Measurements from ENCODE around the gene CACTIN. TPM values are rescaled to one million over a fixed set of nuclear protein-coding genes. Genes with fewer than 3 reads are reported as not detected.

CACTIN gene
- total RNA-seq, 1 experiment from 2014 or later: 18.6 TPM

GRCh38 chr19:3645726-3646125, 19.1 kb upstream of the CACTIN start:
- Histone ChIP-seq H3K4me3 (no peak overlapping the region), H4K20me1 (ENCODE audit: insufficient read depth) (no peaks in the 10 kb centered on the region), H3K27me3 (ENCODE audit: insufficient read depth, low read depth) (no peaks in the 10 kb centered on the region), H3K4me2 (no peak overlapping the region), H3K27ac (no peak overlapping the region), H2AFZ (no peak overlapping the region), H3F3A (ENCODE audit: insufficient read depth, low read depth) (no peaks in the 10 kb centered on the region), H3K9me3 (ENCODE audit: insufficient read depth, low read depth) (no peaks in the 10 kb centered on the region), H3K9me2 (ENCODE audit: insufficient read depth) (no peaks in the 10 kb centered on the region), H3K79me2 (ENCODE audit: low read depth) (no peaks in the 10 kb centered on the region), H3K36me3 (ENCODE audit: low read depth) (no peaks in the 10 kb centered on the region), H3K4me1 (replicated peaks; ENCODE audit: insufficient read depth) (no peaks in the 10 kb centered on the region)
- intact Hi-C loops (cut with micrococcal nuclease; ENCODE audit: unreplicated experiment): no loop called here
- no peak for TF ChIP-seq EZH2 (IDR thresholded peaks at IDR 0.05; ENCODE audit: low read depth)
- TF ChIP-seq CTCF (conservative IDR thresholded peaks at IDR 0.05): no peak
- no TSS peak for BruUV-seq (replicated peaks)
- no peak for DNase-seq
- POLR2A ChIA-PET (ENCODE audit: unreplicated experiment): no interaction called here
- CTCF ChIA-PET: no interaction called here

GRCh38 chr19:3645067-3645396, 18.4 kb upstream of the CACTIN start:
- no peaks in the 10 kb centered on the region for H4K20me1 ChIP-seq (ENCODE audit: insufficient read depth)
- H3K4me3 ChIP-seq: no peak overlapping the region
- H3K27me3 ChIP-seq (ENCODE audit: insufficient read depth, low read depth): no peaks in the 10 kb centered on the region
- H3K27ac ChIP-seq: no peak overlapping the region
- no peak overlapping the region for H3K4me2 ChIP-seq
- no peak overlapping the region for H2AFZ ChIP-seq
- H3K36me3 ChIP-seq (ENCODE audit: low read depth): no peaks in the 10 kb centered on the region
- H3F3A ChIP-seq (ENCODE audit: insufficient read depth, low read depth): no peaks in the 10 kb centered on the region
- TF ChIP-seq CTCF (conservative IDR thresholded peaks at IDR 0.05) (no peak), EZH2 (IDR thresholded peaks at IDR 0.05; ENCODE audit: low read depth) (no peak)
- intact Hi-C loops (cut with micrococcal nuclease; ENCODE audit: unreplicated experiment): no loop called here
- no peaks in the 10 kb centered on the region for H3K9me2 ChIP-seq (ENCODE audit: insufficient read depth)
- ChIA-PET CTCF (no interaction called here), POLR2A (ENCODE audit: unreplicated experiment) (no interaction called here)
- BruUV-seq (replicated peaks): no TSS peak
- DNase-seq: no peak
- H3K9me3 ChIP-seq (ENCODE audit: insufficient read depth, low read depth): no peaks in the 10 kb centered on the region
- no peaks in the 10 kb centered on the region for H3K4me1 ChIP-seq (replicated peaks; ENCODE audit: insufficient read depth)
- no peaks in the 10 kb centered on the region for H3K79me2 ChIP-seq (ENCODE audit: low read depth)

GRCh38 chr19:3644351-3645066, 17.9 kb upstream of the CACTIN start:
- Histone ChIP-seq H3K4me3 (no peak overlapping the region), H2AFZ (no peak overlapping the region), H3K36me3 (ENCODE audit: low read depth) (no peaks in the 10 kb centered on the region), H3K27me3 (ENCODE audit: insufficient read depth, low read depth) (no peaks in the 10 kb centered on the region), H3K79me2 (ENCODE audit: low read depth) (no peaks in the 10 kb centered on the region), H3K9me3 (ENCODE audit: insufficient read depth, low read depth) (no peaks in the 10 kb centered on the region), H3K9me2 (ENCODE audit: insufficient read depth) (no peaks in the 10 kb centered on the region), H3K4me2 (no peak overlapping the region), H3K4me1 (replicated peaks; ENCODE audit: insufficient read depth) (no peaks in the 10 kb centered on the region), H3F3A (ENCODE audit: insufficient read depth, low read depth) (no peaks in the 10 kb centered on the region), H3K27ac (no peak overlapping the region), H4K20me1 (ENCODE audit: insufficient read depth) (no peaks in the 10 kb centered on the region)
- ChIA-PET POLR2A (ENCODE audit: unreplicated experiment) (no interaction called here), CTCF (no interaction called here)
- no peak for DNase-seq
- no peak for TF ChIP-seq CTCF (conservative IDR thresholded peaks at IDR 0.05)
- TF ChIP-seq EZH2 (IDR thresholded peaks at IDR 0.05; ENCODE audit: low read depth): no peak
- intact Hi-C loops (cut with micrococcal nuclease; ENCODE audit: unreplicated experiment): no loop called here
- BruUV-seq (replicated peaks): no TSS peak
